Activated T-cell treated with anti-CD3 and anti-CD28 coated beads for 1 hour (primary cell): ENCODE measurements around the gene POTEB3.
"Not testable (repeated sequence)": the region's sequence is repeated elsewhere in the genome, so short reads cannot be mapped to it uniquely, and the experiment has no call there.

Source experiments
- DNase-seq: peaks from one replicate; pipeline ENCODE4 v3.0.0-alpha.2; 2020; ENCODE audit warnings: low read depth

The POTEB3 gene

GRCh38 chr15:21440399-21440798 is at the start of gene POTEB3:
POTEB3 (minus strand) TSS chr15:21440499; CDS start chr15:21440011, 488 bp downstream.
- not testable (repeated sequence) for DNase-seq

- not testable (repeated sequence) for DNase-seq
Measured at GRCh38 chr15:21453683-21454082, 13.4 kb upstream of the POTEB3 start.

- not testable (repeated sequence) for DNase-seq
Measured at GRCh38 chr15:21451920-21452563, 11.7 kb upstream of the POTEB3 start.

DNA sequence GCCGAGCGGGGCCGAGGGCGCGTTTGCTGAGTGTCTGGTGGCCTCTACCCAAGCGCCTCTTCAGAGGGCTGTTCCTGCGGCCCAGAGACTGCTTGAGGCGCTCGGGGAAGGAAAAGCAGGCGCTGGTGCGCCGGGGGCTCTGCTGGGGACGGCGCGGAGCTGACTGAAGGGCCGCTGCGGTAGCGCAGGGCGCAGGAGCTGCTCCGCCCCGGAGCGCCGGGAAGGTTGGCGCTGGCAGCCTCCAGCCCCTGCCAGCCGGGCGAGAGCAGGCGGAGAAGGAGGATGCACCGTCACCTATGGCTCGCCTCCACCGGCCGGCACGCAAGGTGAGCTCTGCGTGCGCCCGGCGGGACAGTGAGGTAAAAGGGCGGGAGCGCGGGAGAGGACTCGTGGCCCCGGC is 11.2 kb upstream of the POTEB3 start:
- DNase-seq: not testable (repeated sequence)

DNA sequence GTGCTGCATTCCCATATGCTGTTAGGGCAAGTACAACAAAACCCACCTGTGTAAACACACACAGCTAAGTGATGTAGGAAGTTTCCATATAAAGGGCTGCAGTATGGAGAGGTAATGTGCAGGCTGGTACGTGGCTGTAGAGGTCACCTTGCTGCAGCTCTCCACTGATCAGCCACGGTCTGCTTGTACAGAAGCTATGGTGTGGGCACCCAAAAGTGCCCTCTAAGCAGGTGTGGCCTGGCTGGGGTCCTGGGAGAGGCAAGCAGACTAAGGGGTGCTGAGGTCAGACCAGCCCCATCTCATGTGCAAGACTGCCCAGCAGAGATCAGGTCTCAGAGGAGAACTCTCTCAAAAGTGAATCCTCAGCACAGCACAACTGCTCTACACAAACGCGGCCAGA is 32.9 kb downstream of the POTEB3 start:
- not testable (repeated sequence) for DNase-seq

DNA sequence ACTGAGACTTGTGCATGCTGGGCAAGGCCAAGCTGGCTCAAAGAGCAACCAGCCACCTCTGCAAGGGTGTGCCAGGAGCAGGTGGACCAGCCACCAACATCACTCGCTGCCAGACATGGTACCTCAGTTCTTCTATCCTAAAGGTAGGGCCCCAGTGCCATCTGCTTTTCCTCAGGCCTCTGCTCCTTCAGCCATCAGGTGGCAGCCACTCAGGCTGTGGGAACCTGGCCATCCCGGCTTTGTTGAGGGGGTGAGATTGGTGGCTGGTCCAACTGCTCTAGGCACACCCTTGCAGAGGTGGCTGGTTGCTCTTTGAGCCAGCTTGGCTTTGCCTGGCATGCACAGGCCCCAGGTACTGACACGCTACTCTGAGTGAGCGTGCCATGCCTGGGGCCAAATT is 38.8 kb downstream of the POTEB3 start:
- DNase-seq: not testable (repeated sequence)

DNA sequence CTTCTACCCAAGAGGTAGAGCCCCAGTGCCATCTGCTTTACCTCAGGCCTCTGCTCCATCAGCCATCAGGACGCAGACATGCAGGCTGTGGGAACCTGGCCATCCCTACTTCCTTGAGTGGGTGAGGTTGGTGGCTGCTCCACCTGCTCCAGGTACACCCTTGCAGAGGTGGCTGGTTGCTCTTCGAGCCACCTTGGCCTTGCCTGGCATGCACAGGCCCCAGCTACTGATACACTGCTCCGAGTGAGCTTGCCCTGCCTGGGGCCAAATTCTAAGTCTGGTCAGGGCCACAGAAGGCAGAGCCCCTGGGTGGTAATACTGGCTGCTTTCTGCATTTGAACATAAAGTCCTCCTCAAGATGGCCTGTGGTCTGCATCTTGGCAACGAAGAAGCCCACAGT is 41.2 kb downstream of the POTEB3 start:
- DNase-seq: not testable (repeated sequence)

DNA sequence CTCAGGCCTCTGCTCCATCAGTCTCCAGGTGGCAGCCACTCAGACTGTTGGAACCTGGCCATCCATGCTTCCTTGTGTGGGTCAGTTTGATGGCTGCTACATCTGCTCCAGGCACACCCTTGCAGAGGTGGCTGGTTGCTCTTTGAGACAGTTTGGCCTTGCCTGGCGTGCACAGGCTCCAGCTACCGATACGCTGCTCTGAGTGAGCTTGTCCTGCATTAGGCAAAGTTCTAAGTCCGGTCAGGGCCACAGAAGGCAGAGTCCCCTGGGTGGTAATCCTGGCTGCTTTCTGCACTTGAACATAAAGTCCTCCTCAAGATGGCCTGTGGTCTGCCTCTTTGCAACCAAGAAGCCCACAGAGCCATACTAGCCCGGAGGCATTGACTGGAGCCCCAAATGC is 41.8 kb downstream of the POTEB3 start:
- not testable (repeated sequence) for DNase-seq

- DNase-seq: not testable (repeated sequence)
Measured at GRCh38 chr15:21397656-21398055, 42.6 kb downstream of the POTEB3 start.

- DNase-seq: not testable (repeated sequence)
Measured at GRCh38 chr15:21397186-21397585, 43.1 kb downstream of the POTEB3 start.

DNA sequence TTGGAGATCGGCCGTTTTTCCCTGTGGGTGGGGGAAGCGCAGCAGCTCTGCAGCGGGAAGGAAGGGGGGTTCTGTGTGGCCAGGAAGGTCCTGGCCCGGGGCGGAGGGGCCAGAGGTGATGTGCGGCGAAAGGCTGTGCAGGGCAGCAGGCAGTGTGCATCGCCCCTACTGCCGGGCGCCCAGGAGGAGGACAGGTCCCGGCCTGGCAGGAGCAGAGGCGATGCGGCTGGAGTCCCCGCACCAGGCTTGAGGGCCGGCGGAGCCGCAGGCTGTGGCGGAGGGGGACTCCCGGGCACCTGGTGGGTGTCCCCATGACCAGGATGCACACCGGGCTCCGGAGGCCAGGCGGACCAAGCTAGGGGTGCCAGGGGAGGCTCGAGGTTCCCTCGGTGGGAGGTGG is 54.3 kb downstream of the POTEB3 start:
- not testable (repeated sequence) for DNase-seq

DNA sequence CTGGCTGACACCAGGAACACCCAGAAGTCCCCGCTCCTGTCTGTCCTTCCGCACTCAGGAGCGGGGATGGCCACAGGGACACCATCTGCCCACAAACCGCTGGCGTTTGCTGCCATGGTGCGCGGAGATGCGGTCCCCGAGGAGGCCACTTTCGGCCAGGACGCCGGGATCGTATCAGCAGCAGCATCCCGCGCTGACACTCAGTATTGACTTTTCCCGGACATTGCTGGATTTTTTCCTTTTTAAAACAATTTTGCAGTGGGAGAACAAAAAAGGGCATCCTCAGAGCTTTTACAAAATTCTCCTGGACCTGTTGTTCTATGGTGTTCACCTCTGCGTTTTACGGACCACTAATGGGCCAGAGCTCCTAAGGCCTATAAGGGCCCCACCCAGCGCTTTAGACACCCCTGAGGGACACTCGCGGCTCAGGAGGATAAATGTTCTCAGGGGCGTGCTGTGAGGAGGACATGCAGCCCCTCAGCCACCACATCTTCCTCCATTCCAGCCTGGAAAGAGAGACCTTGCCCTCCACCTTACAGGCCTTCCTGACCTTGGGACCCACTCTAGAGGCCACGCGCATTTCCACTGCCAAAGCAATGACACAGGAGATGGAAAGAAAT is 56.3 kb downstream of the POTEB3 start:
- DNase-seq: not testable (repeated sequence)

- not testable (repeated sequence) for DNase-seq
Measured at GRCh38 chr15:21373682-21374081, 66.6 kb downstream of the POTEB3 start.

- DNase-seq: not testable (repeated sequence)
Measured at GRCh38 chr15:21369177-21369576, 71.1 kb downstream of the POTEB3 start.

DNA sequence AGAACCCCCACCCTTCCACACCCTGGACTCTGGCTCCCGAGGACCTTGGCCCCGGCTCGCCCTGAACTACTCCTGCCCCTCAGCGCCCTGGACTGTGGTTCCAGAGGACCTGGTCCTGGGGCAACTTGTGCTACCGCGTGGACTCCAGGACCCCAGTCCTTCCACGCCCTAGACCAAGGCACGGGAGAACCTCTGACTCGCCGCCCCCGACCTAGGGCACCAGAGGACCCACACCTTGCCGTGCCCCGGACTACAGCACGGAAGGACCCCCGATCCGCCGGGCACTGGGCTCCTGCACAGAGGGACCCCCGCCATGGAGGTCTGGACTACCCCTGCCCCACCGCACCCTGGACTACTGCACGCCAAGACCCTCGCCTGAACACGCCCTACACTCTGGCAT is 71.7 kb downstream of the POTEB3 start:
- not testable (repeated sequence) for DNase-seq
